Putamen (tissue), 1 donor: ENCODE data around the gene SLC23A3.
"Not testable (repeated sequence)": the region's sequence is repeated elsewhere in the genome, so short reads cannot be mapped to it uniquely, and the experiment has no call there.

ENCODE experiments used
- DNase-seq: peaks from one replicate; pipeline ENCODE4 v3.0.0-alpha.2; 2016; ENCODE audit warnings: low spot score

SLC23A3 gene

DNA sequence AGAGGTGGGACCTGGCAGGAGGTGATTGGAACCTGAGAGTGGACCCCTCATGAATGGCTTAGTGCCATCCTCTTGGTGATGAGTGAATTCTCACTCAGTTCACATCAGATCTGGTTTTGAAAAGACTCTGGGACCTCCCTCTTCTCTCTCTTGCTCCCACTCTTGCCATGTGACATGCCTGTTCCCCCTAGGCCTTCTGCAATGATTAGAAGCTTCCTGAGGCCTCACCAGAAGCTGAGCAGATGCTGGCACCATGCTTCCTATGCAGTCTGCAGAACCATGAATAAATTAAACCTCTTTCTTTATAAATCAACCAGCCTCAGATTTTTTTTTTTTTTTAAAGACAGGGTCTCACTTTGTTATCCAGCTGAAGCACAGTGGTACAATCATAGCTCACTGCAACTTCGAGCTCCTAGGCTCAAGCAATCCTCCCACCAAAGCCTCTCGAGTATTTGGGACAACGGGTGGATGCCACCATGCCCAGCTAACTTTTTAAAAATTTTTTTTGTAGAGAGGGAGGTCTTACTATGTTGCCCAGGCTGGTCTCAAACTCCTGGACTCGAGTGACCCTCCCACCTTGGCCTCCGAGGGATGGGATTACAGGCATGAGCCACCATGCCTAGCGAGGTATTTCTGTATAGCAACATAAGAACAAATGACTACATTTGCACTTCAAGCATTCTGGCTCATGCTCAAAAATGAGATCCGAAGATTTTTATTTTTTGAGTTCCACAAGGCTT is 34.8 kb upstream of the SLC23A3 start:
- DNase-seq = no peak

DNA sequence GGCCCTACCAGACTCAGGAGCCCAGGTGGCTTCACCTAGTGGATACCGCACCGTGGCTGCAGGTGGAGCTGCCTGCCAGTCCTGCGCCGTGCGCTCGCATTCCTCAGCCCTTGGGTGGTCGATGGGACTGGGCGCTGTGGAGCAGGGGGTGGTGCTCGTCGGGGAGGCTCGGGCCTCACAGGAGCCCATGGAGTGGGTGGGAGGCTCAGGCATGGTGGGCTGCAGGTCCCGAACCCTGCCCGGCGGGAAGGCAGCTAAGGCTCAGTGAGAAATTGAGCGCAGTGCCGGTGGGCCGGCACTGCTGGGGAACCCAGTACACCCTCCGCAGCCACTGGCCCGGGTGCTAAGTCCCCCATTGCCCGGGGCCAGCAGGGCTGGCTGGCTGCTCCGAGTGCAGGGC is 31.5 kb upstream of the SLC23A3 start:
- DNase-seq = not testable (repeated sequence)

DNA sequence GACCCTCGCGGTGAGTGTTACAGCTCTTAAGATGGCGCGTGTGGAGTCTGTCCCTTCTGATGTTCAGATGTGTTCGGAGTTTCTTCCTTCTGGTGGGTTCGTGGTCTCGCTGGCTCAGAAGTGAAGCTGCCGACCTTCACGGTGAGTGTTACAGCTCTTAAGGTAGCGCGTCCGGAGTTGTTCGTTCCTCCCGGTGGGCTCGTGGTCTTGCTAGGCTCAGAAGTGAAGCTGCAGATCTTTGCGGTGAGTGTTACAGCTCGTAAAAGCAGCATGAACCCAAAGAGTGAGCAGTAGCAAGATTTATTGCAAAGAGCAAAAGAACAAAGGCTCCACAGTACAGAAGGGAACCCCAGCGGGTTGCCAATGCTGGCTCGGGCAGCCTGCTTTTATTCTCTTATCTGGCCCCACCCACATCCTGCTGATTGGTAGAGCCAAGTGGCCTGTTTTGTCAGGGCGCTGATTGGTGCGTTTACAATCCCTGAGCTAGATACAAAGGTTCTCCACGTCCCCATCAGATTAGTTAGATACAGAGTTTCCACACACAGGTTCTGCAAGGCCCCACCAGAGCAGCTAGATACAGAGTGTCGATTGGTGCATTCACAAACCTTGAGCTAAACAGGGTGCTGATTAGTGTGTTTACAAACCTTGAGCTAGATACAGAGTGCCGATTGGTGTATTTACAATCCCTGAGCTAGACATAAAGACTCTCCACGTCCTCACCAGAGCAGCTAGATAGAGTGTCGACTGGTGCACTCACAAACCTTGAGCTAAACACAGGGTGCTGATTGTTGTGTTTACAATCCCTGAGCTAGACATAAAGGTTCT is 30.9 kb upstream of the SLC23A3 start:
- not testable (repeated sequence) for DNase-seq

DNA sequence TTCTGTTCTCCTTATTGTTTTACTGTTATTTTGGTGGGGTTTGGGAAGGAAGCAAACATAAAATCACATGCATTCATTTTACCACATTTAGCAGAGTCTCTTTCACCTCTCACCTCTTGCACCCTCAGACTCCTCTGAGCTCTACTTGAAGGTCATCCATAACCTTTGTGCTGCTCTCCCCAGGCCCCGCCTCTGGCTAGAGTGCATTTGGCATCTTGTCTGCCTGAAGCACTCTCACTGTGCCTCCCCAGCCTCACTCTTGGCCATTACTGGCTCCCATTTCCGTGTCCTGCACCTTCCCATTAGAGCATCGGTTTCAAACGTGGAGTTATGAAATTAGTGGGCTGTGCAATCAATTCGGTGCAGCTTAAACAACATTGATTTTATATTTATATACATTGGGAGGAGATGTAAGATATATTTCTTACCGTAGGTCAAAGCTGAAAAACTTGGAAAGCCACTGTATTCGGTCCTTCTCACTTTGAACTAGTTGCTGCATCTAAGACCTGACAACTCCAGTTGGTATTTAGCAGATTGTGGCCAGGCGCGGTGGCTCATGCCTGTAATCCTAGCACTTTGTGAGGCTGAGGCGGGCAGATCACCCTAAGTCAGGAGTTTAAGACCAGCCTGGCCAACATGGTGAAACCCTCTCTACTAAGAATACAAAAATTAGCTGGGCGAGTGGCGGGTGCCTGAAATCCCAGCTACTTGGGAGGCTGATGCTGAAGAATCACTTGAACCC is 29.8 kb upstream of the SLC23A3 start:
- no peak for DNase-seq

DNA sequence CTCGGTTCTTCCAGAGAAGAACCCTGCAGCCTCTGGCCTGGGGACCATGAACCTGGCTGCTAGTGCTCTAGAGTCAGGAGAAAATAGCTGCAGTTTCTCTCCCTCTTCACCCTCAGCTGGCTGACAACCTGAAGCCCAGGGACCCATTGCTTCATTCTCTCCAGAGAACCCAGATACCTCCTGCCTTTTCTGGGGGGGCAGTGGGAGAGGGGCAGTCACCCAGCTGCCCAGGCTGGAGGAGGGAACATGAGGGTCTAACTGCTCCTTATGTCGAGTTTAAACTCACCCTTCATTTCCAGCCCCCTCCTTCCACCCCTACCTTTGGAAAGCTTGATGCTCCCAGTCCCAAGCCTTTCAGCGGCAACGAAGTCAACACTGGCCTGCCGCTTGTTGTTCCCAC is 29.1 kb upstream of the SLC23A3 start:
- DNase-seq = no peak

DNA sequence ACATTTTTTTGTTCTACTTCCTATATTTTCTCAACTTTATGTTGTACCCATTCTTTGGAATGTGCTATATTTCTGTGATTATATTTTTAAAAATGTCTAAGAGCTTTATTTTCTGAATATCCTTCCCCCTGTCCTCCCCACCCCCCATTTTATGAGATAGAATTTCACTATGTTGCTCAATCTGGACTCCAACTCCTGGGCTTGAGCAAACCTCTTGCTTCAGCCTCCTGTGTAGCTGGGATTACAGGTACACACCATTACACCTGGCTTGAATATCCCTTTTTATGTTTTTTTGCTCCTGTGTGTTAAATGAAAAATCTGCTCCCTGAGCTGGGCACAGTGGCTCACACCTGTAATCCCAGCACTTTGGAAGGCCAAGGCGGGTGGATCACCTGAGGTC is 27.6 kb upstream of the SLC23A3 start:
- no peak for DNase-seq

DNA sequence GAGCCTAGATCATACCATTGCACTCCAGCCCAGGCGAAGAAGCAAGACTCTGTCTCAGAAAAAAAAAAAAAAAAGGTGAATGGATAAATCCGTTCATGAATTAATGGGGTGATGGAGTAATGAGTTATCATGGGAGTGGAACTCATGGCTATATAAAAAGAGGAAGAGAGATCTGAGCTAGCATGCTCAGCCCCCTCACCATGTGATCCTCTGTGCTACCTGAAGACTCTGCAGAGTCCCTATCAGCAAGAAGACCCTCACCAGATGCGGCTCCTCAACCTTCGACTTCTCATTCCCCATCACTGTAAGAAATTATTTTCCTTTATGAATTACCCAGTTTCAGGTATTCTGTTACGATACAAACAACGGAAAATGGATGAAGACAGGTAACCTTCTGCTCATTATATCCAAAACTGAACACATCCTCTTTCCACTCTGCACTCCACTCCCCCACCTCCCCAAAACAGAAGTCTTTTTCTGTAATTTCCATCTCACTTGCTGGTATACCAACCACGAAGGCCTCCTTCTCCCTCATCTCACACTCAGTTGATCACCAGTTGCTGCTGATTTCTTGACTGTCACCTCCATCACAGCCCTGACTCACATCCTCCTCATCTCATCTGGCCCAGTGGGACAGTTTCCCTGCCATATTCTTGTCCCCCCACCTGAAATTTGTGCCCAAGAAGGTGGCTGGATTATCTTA is 17.1 kb upstream of the SLC23A3 start:
- DNase-seq = no peak

DNA sequence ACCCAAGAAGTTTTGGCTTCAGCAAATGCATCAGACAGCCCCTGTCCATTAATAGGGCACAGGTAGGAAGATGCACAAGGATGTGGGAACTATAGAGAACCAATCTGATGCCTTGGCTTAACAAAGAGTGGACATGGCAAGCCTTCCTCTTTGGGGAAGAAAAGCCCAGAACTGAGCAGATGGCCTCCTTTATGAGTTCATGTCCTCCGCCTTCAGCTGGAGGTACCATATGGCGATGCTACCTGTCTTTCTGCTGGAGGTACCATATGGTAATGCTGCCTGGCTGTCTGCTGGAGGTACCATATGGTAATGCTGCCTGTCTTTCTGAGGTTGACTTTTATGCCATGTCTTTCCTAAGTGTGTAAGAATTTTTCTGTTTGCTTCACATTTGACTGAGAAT is 14.3 kb upstream of the SLC23A3 start:
- no peak for DNase-seq

DNA sequence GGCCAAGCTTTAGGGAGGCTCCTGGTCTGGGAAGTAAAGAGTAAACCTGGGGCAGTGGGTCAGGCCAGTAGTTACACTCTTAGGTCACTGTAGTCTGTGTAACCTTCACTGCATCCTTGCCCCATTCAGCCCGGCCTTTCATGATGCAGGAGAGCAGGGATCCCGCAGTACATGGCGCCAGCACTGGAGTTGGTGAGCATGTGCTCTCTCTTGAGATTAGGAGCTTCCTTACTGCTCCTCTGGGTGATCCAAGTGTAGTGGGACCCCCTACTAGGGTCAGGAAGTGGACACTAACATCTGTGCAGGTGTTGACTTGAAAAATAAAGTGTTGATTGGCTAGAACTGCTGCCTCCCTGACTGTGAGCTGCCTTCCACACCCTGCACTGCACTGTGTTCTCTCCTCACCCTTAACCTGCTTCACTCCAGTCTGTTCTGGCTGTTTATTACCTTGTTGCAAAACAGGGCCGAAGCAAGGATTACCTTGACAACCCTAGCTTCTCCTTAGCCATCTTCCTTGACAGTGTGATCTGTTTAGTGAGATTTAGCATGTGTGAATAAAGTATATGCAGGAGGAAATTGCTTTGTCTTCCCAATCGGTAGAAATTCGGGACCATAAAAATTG is 13.4 kb upstream of the SLC23A3 start:
- DNase-seq = no peak

DNA sequence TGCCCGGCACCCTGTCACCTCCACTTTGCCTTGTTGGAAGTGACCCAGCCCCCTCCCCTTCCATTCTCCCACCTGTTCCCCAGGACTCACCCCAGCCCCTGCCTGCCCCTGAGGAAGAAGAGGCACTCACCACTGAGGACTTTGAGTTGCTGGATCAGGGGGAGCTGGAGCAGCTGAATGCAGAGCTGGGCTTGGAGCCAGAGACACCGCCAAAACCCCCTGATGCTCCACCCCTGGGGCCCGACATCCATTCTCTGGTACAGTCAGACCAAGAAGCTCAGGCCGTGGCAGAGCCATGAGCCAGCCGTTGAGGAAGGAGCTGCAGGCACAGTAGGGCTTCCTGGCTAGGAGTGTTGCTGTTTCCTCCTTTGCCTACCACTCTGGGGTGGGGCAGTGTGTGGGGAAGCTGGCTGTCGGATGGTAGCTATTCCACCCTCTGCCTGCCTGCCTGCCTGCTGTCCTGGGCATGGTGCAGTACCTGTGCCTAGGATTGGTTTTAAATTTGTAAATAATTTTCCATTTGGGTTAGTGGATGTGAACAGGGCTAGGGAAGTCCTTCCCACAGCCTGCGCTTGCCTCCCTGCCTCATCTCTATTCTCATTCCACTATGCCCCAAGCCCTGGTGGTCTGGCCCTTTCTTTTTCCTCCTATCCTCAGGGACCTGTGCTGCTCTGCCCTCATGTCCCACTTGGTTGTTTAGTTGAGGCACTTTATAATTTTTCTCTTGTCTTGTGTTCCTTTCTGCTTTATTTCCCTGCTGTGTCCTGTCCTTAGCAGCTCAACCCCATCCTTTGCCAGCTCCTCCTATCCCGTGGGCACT is 12.7 kb upstream of the SLC23A3 start:
- DNase-seq = no peak

DNA sequence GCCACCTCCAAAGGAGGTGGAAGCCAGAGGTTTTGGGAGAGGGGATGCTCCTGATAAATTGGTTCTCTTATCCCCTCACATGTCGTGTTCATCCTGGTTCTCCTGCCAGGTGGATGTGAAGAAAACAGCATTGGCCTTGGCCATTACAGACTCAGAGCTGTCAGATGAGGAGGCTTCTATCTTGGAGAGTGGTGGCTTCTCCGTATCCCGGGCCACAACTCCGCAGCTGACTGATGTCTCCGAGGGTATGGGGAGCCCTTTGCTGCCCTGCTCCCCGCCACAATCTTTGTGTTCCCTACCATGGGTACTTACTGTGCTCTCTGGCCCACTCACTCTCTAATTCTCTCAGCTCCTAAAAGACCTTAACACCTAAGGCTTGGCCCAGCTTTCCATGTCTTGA is 11.7 kb upstream of the SLC23A3 start:
- DNase-seq = no peak

DNA sequence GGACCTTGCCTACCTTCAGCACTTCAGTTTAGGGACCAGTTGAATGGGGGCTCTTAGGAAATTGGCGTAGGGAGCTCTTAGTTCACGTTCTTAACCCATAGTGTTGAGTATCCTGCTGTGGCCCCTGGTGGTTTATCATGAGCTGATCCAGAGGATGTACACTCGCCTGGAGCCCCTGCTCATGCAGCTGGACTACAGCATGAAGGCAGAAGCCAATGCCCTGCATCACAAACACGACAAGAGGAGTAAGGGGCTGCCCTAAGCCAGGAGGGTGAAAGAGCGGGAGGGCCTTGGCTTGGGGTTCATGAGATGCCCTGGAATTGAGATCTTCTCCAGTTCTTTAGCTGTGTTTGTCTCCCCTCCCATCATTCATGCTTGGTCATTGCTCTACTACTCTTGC is 11.1 kb upstream of the SLC23A3 start:
- no peak for DNase-seq

DNA sequence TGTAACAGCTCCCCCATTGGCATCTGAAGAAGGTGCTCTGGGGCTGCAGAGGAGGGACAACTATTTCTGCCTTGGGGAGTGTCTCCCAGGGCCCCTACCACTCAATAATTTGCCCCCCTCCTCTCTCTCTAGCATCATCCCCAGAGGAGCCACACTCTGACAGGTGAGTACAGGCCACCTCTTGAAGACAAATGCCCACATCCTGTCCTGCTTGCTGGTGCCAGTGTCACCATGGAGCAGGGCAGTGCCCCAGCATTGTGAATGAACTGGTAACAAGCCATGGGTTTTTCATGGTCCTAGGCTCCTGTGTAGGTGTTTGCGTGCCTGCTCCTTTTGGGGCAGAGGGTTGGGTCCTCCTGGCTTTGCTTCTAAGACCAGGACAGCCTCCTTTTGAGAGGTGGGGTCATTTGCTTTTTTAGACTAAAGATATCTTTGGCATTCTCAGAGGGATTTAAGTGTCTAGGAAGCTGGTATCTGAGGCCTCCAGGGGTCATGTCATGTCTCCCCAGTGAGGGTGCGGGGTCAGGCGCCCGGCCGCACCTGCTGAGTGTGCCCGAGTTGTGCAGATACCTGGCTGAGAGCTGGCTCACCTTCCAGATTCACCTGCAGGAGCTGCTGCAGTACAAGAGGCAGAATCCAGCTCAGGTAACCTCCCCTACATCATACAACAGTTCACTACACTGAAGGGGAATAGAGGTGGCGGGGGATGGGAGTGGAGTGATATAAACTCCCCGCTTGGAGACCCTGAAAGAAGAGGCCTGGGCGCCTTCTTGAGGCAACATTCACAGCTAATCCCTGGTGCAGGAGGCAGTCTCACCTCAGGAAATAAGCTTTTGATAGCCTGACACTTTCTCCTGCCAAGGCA is 10.0 kb upstream of the SLC23A3 start:
- DNase-seq = no peak

DNA sequence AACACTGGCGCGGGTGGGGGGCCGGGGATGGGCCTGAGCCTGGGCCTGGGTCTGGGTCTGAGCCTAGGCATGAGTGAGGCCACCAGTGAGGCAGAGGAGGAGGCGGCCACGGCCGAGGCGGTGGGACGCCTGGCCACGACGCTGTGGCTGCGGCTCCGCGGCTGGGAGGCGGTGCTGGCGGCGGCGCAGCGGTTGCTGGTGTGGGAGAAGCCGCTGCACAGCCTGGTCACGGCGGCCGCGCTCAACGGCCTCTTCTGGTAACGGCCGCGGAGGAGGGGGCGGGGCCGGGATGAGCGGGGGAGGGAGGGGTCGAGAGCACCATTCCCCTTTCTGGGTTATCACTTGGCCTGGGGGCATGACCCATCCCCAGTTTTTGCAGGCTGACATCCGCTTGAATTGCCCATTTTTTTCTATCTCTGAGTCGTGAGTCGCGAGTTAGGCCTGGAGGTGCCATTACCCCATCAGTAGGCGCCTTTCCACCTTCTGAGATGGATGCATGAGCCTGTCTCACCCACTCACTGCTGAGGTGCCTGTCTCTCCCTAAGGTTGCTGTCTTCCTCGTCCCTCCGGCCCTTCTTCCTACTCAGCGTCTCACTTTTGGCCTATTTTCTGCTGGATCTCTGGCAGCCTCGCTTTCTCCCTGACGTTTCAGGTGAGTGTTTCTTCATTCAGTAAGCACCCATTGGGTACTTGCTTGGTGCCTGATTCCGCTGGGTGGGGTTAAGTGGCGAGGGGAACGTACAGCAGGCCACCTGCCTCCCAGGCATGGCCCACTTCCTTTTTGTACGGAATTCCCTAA is 8.7 kb upstream of the SLC23A3 start:
- DNase-seq = peak; percentile 30

DNA sequence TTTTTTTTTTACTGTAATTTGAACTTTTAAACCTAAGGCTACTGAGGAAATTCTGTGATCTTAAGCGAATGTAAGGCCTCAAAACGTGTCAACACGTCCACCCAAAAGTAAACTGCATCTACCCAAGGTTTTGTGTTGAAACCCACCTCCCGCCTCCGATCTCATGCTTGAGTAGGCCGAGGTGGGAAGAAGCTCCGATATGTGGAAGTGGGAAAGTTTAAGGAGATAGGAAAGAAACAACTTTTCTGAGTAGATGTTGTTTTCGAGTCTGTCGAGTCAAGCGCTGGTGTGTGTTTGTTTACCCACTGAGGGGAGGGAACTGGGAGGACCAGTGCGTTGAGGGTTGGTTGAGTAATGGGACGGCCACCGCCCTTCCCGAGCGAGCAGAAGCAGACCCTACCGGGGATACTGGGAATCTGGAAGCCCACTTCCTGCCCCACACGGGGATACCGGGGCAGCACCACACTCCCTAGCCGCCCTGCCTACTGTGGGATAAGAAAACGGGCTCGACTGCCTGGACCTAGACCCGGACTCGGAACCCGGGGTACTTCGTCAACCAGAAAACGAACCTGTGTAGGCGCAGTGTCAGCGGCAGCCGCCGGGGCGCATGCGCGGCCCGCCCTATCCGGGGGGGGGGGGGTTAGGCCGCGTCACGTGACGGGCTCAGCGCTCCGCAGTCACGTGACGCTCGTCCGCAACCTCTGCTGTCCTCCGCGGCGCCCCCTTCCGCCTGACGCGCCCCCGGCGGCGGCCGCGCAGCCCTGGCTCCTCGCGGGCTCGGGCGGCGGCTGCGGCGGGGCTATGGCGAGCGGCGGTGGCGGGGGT is 7.9 kb upstream of the SLC23A3 start, which contains the start of gene RETREG2:
Gene RETREG2 (plus strand): TSS at position 724 of the 825 bp plus-strand sequence. CDS start 78 bp downstream, at position 802.
- peak; percentile 93 for DNase-seq

DNA sequence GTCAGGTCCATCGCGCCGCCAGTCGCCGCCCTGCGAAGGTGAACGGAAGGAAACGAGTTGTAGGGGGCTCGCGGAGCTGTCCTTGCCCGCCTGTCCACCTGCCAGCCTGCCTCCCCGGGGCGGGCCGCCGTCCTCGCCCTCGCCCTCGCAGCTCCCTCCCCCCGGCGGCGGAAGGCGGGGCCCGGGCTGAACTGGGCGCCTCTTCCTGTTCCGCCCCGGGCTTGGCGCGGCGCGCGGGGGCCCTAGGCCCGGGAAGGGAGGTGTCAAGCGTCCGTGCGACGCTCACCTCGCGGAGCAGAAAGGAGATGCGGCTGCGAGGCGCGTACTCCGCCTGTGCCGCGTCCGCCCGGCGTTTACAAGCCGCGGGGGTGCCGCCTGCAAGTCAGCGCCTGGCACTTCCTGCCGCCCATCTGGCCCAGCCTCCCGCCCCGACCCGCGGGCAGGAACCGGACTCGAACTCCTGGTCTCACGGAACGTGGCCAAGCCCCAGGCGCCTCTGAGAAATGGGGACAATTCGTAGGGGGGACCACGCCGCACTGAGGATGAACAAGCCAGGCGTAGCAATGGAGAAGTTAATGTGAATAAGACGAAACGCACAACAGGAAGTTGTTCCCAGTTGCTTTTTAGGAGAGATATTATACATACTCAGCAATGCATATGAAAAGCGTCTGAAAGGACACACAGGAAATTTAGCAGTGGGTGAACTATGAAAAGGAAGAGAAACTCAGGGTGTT is 7.2 kb upstream of the SLC23A3 start, which contains the start of gene CNPPD1:
Gene CNPPD1 (minus strand): TSS at position 108 of the 734 bp plus-strand sequence. CDS start 97 bp downstream, at position 11.
- peak; percentile 90 for DNase-seq
